Neural progenitor cell (in vitro differentiated cells): ENCODE measurements around the gene PPARG. TPM values are rescaled to one million over a fixed set of nuclear protein-coding genes. Genes with fewer than 3 reads are reported as not detected.

Source experiments
- DNase-seq: peaks from one replicate; pipeline ENCODE4 v3.0.0-alpha.2; 2016; ENCODE audit warnings: low spot score
- H2AFZ ChIP-seq: fragments of 200-600 bp; sonication (generic); replicated peaks from 2 replicates; pipeline ENCODE4 v1.6.1; 2016; ENCODE audit warnings: antibody characterized with exemption
- H3F3A ChIP-seq: fragments of 200-600 bp; sonication (generic); 2 replicates; pipeline ENCODE4 v1.6.1; 2016; ENCODE audit warnings: antibody characterized with exemption, low read depth
- H3K27ac ChIP-seq: fragments of 200-600 bp; sonication (generic); 2 replicates; pipeline ENCODE4 v1.5.1; 2016; ENCODE audit warnings: mild to moderate bottlenecking
- H3K27me3 ChIP-seq: fragments of 200-600 bp; sonication (generic); 2 replicates; pipeline ENCODE4 v1.6.1; 2016; ENCODE audit warnings: mild to moderate bottlenecking, moderate library complexity
- H3K36me3 ChIP-seq: fragments of 200-600 bp; sonication (generic); 2 replicates; pipeline ENCODE4 v1.5.1; 2016
- H3K4me1 ChIP-seq: fragments of 200-600 bp; sonication (generic); 2 replicates; pipeline ENCODE4 v1.6.1; 2016; ENCODE audit warnings: mixed run types
- H3K4me2 ChIP-seq: fragments of 200-600 bp; sonication (generic); 2 replicates; pipeline ENCODE4 v1.6.1; 2016
- H3K4me3 ChIP-seq: fragments of 200-600 bp; sonication (generic); 2 replicates; pipeline ENCODE4 v1.5.1; 2016
- H3K79me2 ChIP-seq: fragments of 200-600 bp; sonication (generic); 2 replicates; pipeline ENCODE4 v1.6.1; 2016; ENCODE audit warnings: low read depth
- H3K9ac ChIP-seq: fragments of 200-600 bp; sonication (generic); 2 replicates; pipeline ENCODE4 v1.6.1; 2016
- H3K9me3 ChIP-seq: fragments of 200-600 bp; sonication (generic); 2 replicates; pipeline ENCODE4 v1.5.1; 2016; ENCODE audit warnings: low read depth
- H4K20me1 ChIP-seq: fragments of 200-600 bp; sonication (generic); 2 replicates; pipeline ENCODE4 v1.6.1; 2016; ENCODE audit warnings: low read depth
- H3K27ac Mint-ChIP-seq: 3 replicates; pipeline ENCODE4 v1.8.0; 2021; ENCODE audit warnings: mixed read lengths
- H3K27me3 Mint-ChIP-seq: 2 replicates; pipeline ENCODE4 v1.8.0; 2022; ENCODE audit warnings: low read depth, mild to moderate bottlenecking, inconsistent platforms, moderate library complexity, mixed read lengths; ENCODE audit not compliant: insufficient read depth
- H3K36me3 Mint-ChIP-seq: 3 replicates; pipeline ENCODE4 v1.8.0; 2021; ENCODE audit warnings: mixed read lengths
- H3K4me1 Mint-ChIP-seq: 3 replicates; pipeline ENCODE4 v1.8.0; 2021; ENCODE audit warnings: mixed read lengths
- H3K4me3 Mint-ChIP-seq: 3 replicates; pipeline ENCODE4 v1.8.0; 2021; ENCODE audit warnings: mild to moderate bottlenecking, moderate library complexity, mixed read lengths
- H3K9me3 Mint-ChIP-seq: 3 replicates; pipeline ENCODE4 v1.8.0; 2020; ENCODE audit warnings: mixed read lengths
- CTCF ChIP-seq: fragments of 200-600 bp; sonication (generic); IDR thresholded peaks from 2 replicates; pipeline ENCODE4 v1.5.1; 2017; ENCODE audit warnings: antibody characterized with exemption, mild to moderate bottlenecking
- EZH2 ChIP-seq: fragments of 200-600 bp; sonication (generic); IDR thresholded peaks from 2 replicates; pipeline ENCODE4 v1.6.1; 2017; ENCODE audit warnings: antibody characterized with exemption, mild to moderate bottlenecking, moderate library complexity
- EZH2phosphoT487 ChIP-seq: fragments of 200-600 bp; sonication (generic); IDR thresholded peaks from 2 replicates; pipeline ENCODE4 v1.6.1; 2017; ENCODE audit warnings: antibody characterized with exemption
- total RNA-seq: library from RNA; depleted of rRNA; stranded (reverse); fragments of >200 nt; gene quantifications from 2 replicates; pipeline ENCODE4 v1.2.3, GENCODE V29; 2015; ENCODE audit warnings: low replicate concordance

PPARG gene
- total RNA-seq, 1 donor from 2014 or later, result not detected

- Mint-ChIP-seq H3K27ac (no peak overlapping the region), H3K4me1 (no peaks in the 10 kb centered on the region), H3K27me3 (peaks cover 2% of the 10 kb centered on the region), H3K4me3 (no peak overlapping the region), H3K9me3 (no peaks in the 10 kb centered on the region), H3K36me3 (no peaks in the 10 kb centered on the region)
- Histone ChIP-seq H3F3A (no peaks in the 10 kb centered on the region), H3K4me2 (no peak overlapping the region), H3K27me3 (peaks cover 17% of the 10 kb centered on the region), H3K9ac (no peak overlapping the region), H3K27ac (no peak overlapping the region), H2AFZ (no peak overlapping the region), H3K4me1 (no peaks in the 10 kb centered on the region), H3K36me3 (no peaks in the 10 kb centered on the region), H3K9me3 (no peaks in the 10 kb centered on the region), H4K20me1 (no peaks in the 10 kb centered on the region), H3K79me2 (no peaks in the 10 kb centered on the region), H3K4me3 (no peak overlapping the region)
- no peak for DNase-seq
- TF ChIP-seq CTCF (no peak), EZH2 (no peak), EZH2phosphoT487 (no peak)
Measured at GRCh38 chr3:12347301-12347700, 58.4 kb downstream of the PPARG start.

DNA sequence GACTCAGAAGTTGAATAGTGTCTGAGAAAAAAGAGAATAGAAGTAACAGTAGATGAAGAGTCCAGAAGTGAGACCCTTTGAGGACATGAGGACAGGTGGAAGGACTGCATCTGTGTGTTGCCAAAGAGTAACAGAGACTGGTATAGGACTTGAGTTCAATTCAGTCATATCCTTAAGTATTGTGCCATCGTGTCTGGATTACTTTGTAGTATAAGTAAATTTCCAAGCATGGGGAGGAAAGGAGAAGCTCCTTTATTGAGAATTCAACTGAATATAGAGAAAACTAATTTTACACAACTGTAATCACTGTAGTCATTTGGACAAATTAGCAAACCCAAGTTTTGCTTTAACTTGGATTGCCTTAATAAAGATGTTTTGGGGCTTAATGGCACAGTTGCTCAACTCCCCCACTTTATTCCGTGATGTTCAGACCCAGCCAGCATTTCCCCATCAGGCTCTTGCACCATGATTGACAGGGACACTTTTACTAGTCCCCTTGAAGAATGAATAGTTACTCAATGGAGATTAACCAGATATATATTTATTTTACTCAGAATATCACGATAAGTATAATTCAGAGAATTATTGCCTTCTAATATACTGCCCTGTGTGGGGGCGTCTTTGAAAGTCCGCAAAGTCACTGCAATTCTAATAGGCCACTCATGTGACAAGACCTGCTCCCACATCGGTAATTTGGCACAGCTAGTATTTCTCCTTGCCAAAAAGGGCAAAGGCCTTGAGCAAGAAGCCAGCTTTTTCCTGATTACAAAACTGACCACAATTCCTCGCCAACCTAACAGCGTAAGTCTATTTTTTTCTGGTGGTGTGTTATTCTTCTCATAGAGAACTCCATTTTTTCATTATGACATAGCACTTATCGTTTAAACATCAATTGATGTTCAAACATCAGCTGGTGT lies 61.3 kb downstream of the PPARG start:
- no peak overlapping the region for H3K4me2 ChIP-seq
- no peaks in the 10 kb centered on the region for H3K9me3 ChIP-seq
- TF ChIP-seq EZH2phosphoT487, result no peak
- no peak for TF ChIP-seq EZH2
- no peak for TF ChIP-seq CTCF
- peaks cover 17% of the 10 kb centered on the region for H3K27me3 ChIP-seq
- no peak overlapping the region for H3K4me3 ChIP-seq
- Mint-ChIP-seq H3K27ac (no peak overlapping the region), H3K4me1 (no peaks in the 10 kb centered on the region), H3K4me3 (no peak overlapping the region), H3K9me3 (no peaks in the 10 kb centered on the region), H3K27me3 (peaks cover 2% of the 10 kb centered on the region), H3K36me3 (no peaks in the 10 kb centered on the region)
- H3F3A ChIP-seq, result no peaks in the 10 kb centered on the region
- no peak overlapping the region for H2AFZ ChIP-seq
- no peaks in the 10 kb centered on the region for H3K79me2 ChIP-seq
- no peak overlapping the region for H3K27ac ChIP-seq
- H3K9ac ChIP-seq, result no peak overlapping the region
- H4K20me1 ChIP-seq, result no peaks in the 10 kb centered on the region
- H3K36me3 ChIP-seq, result no peaks in the 10 kb centered on the region
- no peak for DNase-seq
- no peaks in the 10 kb centered on the region for H3K4me1 ChIP-seq

DNA sequence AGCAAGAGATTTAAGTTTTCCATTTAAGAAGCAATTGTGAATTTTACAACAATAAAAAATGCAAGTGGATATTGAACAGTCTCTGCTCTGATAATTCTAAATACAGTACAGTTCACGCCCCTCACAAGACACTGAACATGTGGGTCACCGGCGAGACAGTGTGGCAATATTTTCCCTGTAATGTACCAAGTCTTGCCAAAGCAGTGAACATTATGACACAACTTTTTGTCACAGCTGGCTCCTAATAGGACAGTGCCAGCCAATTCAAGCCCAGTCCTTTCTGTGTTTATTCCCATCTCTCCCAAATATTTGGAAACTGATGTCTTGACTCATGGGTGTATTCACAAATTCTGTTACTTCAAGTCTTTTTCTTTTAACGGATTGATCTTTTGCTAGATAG lies 62.3 kb downstream of the PPARG start:
- H3K27me3 Mint-ChIP-seq, result peaks cover 2% of the 10 kb centered on the region
- no peak for DNase-seq

More for the DNA sequence above, 62.3 kb downstream of the PPARG start:
- TF ChIP-seq CTCF (no peak), EZH2 (no peak), EZH2phosphoT487 (no peak)
- Mint-ChIP-seq H3K9me3 (no peaks in the 10 kb centered on the region), H3K27ac (no peak overlapping the region), H3K4me1 (no peaks in the 10 kb centered on the region), H3K4me3 (no peak overlapping the region), H3K36me3 (no peaks in the 10 kb centered on the region)
- Histone ChIP-seq H3K79me2 (no peaks in the 10 kb centered on the region), H3K36me3 (no peaks in the 10 kb centered on the region), H3K4me3 (no peak overlapping the region), H3K4me2 (no peak overlapping the region), H3K27ac (no peak overlapping the region), H3K9me3 (no peaks in the 10 kb centered on the region), H4K20me1 (no peaks in the 10 kb centered on the region), H3K4me1 (no peaks in the 10 kb centered on the region), H3K9ac (no peak overlapping the region), H3K27me3 (peaks cover 17% of the 10 kb centered on the region), H2AFZ (no peak overlapping the region), H3F3A (no peaks in the 10 kb centered on the region)
